OCI-LY1 (cell line): ENCODE data around the gene CRYL1.

Experiments used
- EZH2 ChIP-seq: fragments of 200-600 bp; sonication (generic), shearing (Covaris generic); IDR thresholded peaks from 2 replicates; pipeline ENCODE4 v1.8.0; 2017; ENCODE audit warnings: borderline replicate concordance, mixed run types, mild to moderate bottlenecking, antibody characterized with exemption, low read length, moderate library complexity, mixed read lengths
- TF ChIP-seq, protein P1 (sequence below): fragments of 200-600 bp; sonication (generic), shearing (Covaris generic); IDR thresholded peaks from 2 replicates; pipeline ENCODE4 v1.5.1; 2017; ENCODE audit warnings: mild to moderate bottlenecking, antibody characterized with exemption, low read length, moderate library complexity, mixed read lengths

DNA sequence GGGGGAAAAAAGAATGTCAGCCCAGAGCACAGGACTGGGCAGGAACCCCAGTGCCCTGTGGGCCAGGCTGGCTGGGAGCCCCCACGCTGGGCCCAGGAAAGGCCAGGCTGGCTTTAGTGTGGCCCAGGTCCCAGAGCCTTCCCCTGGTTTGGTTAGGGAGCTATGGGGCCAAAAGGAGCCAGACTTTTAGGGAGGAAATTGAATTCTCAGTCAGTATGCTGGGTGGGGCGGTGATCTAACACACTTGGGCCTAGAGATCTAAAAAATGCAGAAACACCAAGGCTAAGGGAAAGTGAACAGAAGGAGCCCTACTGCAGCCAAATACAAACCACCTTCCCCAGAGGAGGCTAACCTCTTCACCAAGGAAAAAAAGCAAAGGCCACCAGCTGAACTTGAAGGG is 137.5 kb downstream of the CRYL1 start:
- TF ChIP-seq, protein P1, sequence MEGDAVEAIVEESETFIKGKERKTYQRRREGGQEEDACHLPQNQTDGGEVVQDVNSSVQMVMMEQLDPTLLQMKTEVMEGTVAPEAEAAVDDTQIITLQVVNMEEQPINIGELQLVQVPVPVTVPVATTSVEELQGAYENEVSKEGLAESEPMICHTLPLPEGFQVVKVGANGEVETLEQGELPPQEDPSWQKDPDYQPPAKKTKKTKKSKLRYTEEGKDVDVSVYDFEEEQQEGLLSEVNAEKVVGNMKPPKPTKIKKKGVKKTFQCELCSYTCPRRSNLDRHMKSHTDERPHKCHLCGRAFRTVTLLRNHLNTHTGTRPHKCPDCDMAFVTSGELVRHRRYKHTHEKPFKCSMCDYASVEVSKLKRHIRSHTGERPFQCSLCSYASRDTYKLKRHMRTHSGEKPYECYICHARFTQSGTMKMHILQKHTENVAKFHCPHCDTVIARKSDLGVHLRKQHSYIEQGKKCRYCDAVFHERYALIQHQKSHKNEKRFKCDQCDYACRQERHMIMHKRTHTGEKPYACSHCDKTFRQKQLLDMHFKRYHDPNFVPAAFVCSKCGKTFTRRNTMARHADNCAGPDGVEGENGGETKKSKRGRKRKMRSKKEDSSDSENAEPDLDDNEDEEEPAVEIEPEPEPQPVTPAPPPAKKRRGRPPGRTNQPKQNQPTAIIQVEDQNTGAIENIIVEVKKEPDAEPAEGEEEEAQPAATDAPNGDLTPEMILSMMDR = no peak
- TF ChIP-seq EZH2 = no peak
